HepG2 (cell line): Measurements from ENCODE around the gene BRAP. TPM values are rescaled to one million over a fixed set of nuclear protein-coding genes. Genes with fewer than 3 reads are reported as not detected.

Source experiments
- ATAC-seq: fragments of 200-7000 bp; cut with Tn5 transposase; 3 replicates; pipeline ENCODE4 v1.9.1; 2020; ENCODE audit warnings: mild to moderate bottlenecking, moderate library complexity
- BruUV-seq: library from RNA; stranded (reverse); fragments of 400-500 nt; replicated peaks from 2 replicates; lab custom pipeline; 2021; lab: Mats Ljungman, UMichigan
- CTCF ChIA-PET: fragments of 300-600 bp; formaldehyde crosslinking; extraction: SDS; loops from one replicate; lab custom pipeline; 2021; ENCODE audit warnings: low total read pairs, inconsistent platforms, low intra/inter-chr PET ratio; lab: Yijun Ruan, JAX
- POLR2A ChIA-PET: fragments of 350-600 bp; sonication (Branson Sonifier 250); formaldehyde crosslinking; loops from one replicate; lab custom pipeline; 2020; ENCODE audit warnings: antibody characterized with exemption, inconsistent platforms; lab: Yijun Ruan, JAX
- DNase-seq: peaks from one replicate; pipeline ENCODE4 v3.0.0-alpha.2; 2015; ENCODE audit warnings: low spot score
- FAIRE-seq: peaks from 3 replicates; lab custom pipeline; 2011; peaks lifted over from hg19 to GRCh38; lab: Jason Lieb, UNC
- H2AFZ ChIP-seq: one replicate; pipeline ENCODE4 v1.6.1; 2011; ENCODE audit warnings: low read length, inconsistent platforms
- H3K27ac ChIP-seq: fragments of 300-600 bp; 3 replicates; pipeline ENCODE4 v1.8.0; 2011; ENCODE audit warnings: mixed run types, mild to moderate bottlenecking, mixed read lengths, low read length, inconsistent platforms; ENCODE audit not compliant: insufficient read depth; ENCODE audit errors: extremely low read length
- H3K27me3 ChIP-seq, 2 experiments: fragments of 200-600 bp in 1 of 2; 2 replicates in 1 of 2; 3 replicates in 1 of 2; pipeline versions ENCODE4 v1.6.0 to v1.8.0; 2011; ENCODE audit warnings: low read length in 2 of 2, mild to moderate bottlenecking in 2 of 2, moderate library complexity in 2 of 2, inconsistent platforms in 1 of 2; ENCODE audit not compliant: insufficient read depth in 2 of 2, control insufficient read depth in 1 of 2
- H3K36me3 ChIP-seq, 2 experiments: fragments of 200-600 bp in 1 of 2; replicated peaks in 1 of 2; 2 replicates in 1 of 2; 3 replicates in 1 of 2; pipeline versions ENCODE4 v1.5.1 to v1.8.0; 2011; ENCODE audit warnings: low read length in 2 of 2, inconsistent platforms in 1 of 2; ENCODE audit not compliant: insufficient read depth in 2 of 2, control insufficient read depth in 1 of 2
- H3K4me1 ChIP-seq: 2 replicates; pipeline ENCODE4 v1.5.1; 2012; ENCODE audit warnings: low read length, inconsistent platforms; ENCODE audit not compliant: insufficient read depth
- H3K4me2 ChIP-seq: 2 replicates; pipeline ENCODE4 v1.6.0; 2011; ENCODE audit warnings: low read depth, low read length, inconsistent platforms
- H3K4me3 ChIP-seq, 3 experiments: fragments of 200-600 bp in 1 of 3; sonication (generic), shearing (Covaris generic) in 1 of 3; replicated peaks in 1 of 3; 2 replicates each; pipeline ENCODE4 v1.5.1; 2011 to 2016; ENCODE audit warnings: low read length in 3 of 3, inconsistent platforms in 2 of 3, low read depth in 2 of 3, mild to moderate bottlenecking in 2 of 3, control low read depth in 1 of 3, mixed read lengths in 1 of 3; ENCODE audit not compliant: insufficient read depth in 1 of 3
- H3K79me2 ChIP-seq: one replicate; pipeline ENCODE4 v1.6.1; 2011; ENCODE audit warnings: low read length, inconsistent platforms; ENCODE audit not compliant: insufficient read depth
- H3K9ac ChIP-seq: 2 replicates; pipeline ENCODE4 v1.6.0; 2011; ENCODE audit warnings: mild to moderate bottlenecking, low read depth, low read length, inconsistent platforms; ENCODE audit not compliant: insufficient read depth
- H3K9me3 ChIP-seq: 2 replicates; pipeline ENCODE4 v1.5.1; 2012; ENCODE audit warnings: mild to moderate bottlenecking, low read length
- H4K20me1 ChIP-seq: 2 replicates; pipeline ENCODE4 v1.6.0; 2011; ENCODE audit warnings: inconsistent platforms, mild to moderate bottlenecking, low read length, moderate library complexity; ENCODE audit not compliant: insufficient read depth
- ATF6 ChIP-seq: sonication (generic); formaldehyde crosslinking; conservative IDR thresholded peaks from 2 replicates; pipeline ENCODE4 v1.4.0; 2020; ENCODE audit warnings: missing genetic modification reagents
- HCFC1 ChIP-seq: fragments of 150-350 bp; IDR thresholded peaks from 2 replicates; pipeline ENCODE4 v1.6.1; 2014; ENCODE audit warnings: low read depth, low read length
- KLF16 ChIP-seq, 2 experiments: sonication (generic) in 1 of 2; formaldehyde crosslinking in 1 of 2; IDR thresholded peaks; 2 replicates each; pipeline versions ENCODE4 v1.6.1 to v1.8.0; 2016 to 2023; ENCODE audit warnings: missing genetic modification reagents in 2 of 2, missing compliant biosample characterization in 1 of 2
- ONECUT2 ChIP-seq: sonication (generic); formaldehyde crosslinking; IDR thresholded peaks from 2 replicates; pipeline ENCODE4 v1.4.0; 2020; ENCODE audit warnings: missing genetic modification reagents
- POLR2AphosphoS5 ChIP-seq: IDR thresholded peaks from 2 replicates; pipeline ENCODE4 v1.6.1; 2012; ENCODE audit warnings: low read depth, low read length
- SIX1 ChIP-seq: sonication (generic); formaldehyde crosslinking; IDR thresholded peaks from 2 replicates; pipeline ENCODE4 v1.4.0; 2020; ENCODE audit warnings: missing genetic modification reagents, borderline replicate concordance
- TCF7L2 ChIP-seq: IDR thresholded peaks from 2 replicates; pipeline ENCODE4 v1.6.1; 2011; ENCODE audit warnings: mild to moderate bottlenecking, low read depth, low read length, moderate library complexity
- ZSCAN20 ChIP-seq: sonication (generic); formaldehyde crosslinking; IDR thresholded peaks from 2 replicates; pipeline ENCODE4 v1.4.0; 2020; ENCODE audit warnings: missing genetic modification reagents, mild to moderate bottlenecking, borderline replicate concordance
- WGBS: methylation state at CpG from one replicate; pipeline ENCODE4 v1.1.6; 2017; ENCODE audit warnings: low lambda C conversion rate; 5-methylcytosine and 5-hydroxymethylcytosine counted together
- in situ Hi-C: cut with HindIII; loops from 2 replicates; pipeline ENCODE4 v1.10.0; 2017; ENCODE audit warnings: low pct_unique_long_range_greater_than_20kb; ENCODE audit not compliant: extremely low pct_ligation_motif_present
- intact Hi-C: fragments of 100-400 bp; cut with micrococcal nuclease; formaldehyde crosslinking; loops from one replicate; pipeline ENCODE4 v1.10.0; 2022; ENCODE audit not compliant: unreplicated experiment
- polyA plus RNA-seq, 8 experiments: library from polyadenylated mRNA; depleted of rRNA in 3 of 8; stranded (reverse) in 7 of 8; unstranded in 1 of 8; fragments of >200 nt; fragmentation: Illumina TruSeq in 4 of 8; extraction: Trizol in 4 of 8; gene quantifications; 2 replicates each; pipeline versions ENCODE4 v1.2.1 to v1.2.3, GENCODE V29; 2011 to 2016; ENCODE audit warnings: low read depth in 4 of 8, missing spikeins in 1 of 8, mixed read lengths in 1 of 8; ENCODE audit not compliant: insufficient read depth in 1 of 8
- total RNA-seq, 5 experiments: library from RNA; depleted of rRNA; stranded (reverse); fragments of >200 nt; fragmentation: Illumina TruSeq; extraction: Trizol; gene quantifications; 2 replicates each; pipeline ENCODE4 v1.2.3, GENCODE V29; 2016; ENCODE audit warnings: low read depth in 1 of 5
- TF ChIP-seq, protein P1 (sequence below): sonication (generic); formaldehyde crosslinking; IDR thresholded peaks from 2 replicates; pipeline ENCODE4 v1.5.0; 2020; ENCODE audit warnings: mild to moderate bottlenecking, missing genetic modification reagents, borderline replicate concordance

Gene BRAP
- total and polyA plus RNA-seq, 2 of the 13 experiments (the other 11 are each of a cell fraction or from before 2014, with no cell fraction given) = 8.1 to 15.4 TPM

DNA sequence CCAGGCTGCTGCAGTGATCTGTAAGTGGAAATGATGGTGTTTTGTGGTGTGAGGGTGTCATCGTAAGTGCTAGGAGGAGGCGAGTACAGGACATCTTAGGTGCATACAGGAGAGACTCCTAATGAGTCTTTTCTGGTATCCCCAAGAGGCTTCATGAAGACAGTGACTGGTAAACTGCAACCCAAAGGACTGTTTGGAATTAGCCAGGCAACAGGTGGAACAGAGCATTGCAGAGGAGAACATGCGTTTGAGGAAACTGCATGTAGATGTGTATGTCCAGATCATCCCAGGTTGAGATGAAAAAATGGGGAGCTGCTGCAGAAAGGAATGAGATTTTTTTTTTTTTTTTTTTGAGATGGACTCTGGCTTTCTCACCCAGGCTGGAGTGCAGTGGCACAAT lies 5.5 kb upstream of the BRAP start (continued):
- no peak for TF ChIP-seq ATF6 (CRISPR knock-in tag)
- TF ChIP-seq, protein P1, sequence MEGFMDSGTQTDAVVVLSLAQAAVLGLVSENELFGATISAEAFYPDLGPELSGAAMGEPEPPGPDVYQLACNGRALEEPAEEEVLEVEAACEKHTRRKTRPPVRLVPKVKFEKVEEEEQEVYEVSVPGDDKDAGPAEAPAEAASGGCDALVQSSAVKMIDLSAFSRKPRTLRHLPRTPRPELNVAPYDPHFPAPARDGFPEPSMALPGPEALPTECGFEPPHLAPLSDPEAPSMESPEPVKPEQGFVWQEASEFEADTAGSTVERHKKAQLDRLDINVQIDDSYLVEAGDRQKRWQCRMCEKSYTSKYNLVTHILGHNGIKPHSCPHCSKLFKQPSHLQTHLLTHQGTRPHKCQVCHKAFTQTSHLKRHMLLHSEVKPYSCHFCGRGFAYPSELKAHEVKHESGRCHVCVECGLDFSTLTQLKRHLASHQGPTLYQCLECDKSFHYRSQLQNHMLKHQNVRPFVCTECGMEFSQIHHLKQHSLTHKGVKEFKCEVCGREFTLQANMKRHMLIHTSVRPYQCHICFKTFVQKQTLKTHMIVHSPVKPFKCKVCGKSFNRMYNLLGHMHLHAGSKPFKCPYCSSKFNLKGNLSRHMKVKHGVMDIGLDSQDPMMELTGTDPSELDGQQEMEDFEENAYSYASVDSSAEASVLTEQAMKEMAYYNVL (CRISPR knock-in tag) = no peak
- TF ChIP-seq, all 625 proteins: peak for 0

- Histone ChIP-seq H4K20me1 (no peaks in the 10 kb centered on the region), H3K4me3 (no peak overlapping the region), H3K79me2 (peaks cover 37% of the 10 kb centered on the region), H3K4me2 (no peak overlapping the region), H3K4me1 (peaks cover 26% of the 10 kb centered on the region), H3K9me3 (no peaks in the 10 kb centered on the region), H3K27me3 (peaks cover 0 to 7% of the 10 kb centered on the region in 2 experiments; a peak in 1 of 5 replicates), H3K9ac (no peak overlapping the region), H2AFZ (no peak overlapping the region), H3K27ac (no peak overlapping the region), H3K36me3 (peaks cover 0 to 6% of the 10 kb centered on the region in 2 experiments; a peak in 3 of 5 replicates)
- over 99% methylated on average over 10 of the region's 10 CpGs for WGBS
- FAIRE-seq = no peak
- no peak for ATAC-seq
- no TSS peak for BruUV-seq
- ChIA-PET POLR2A (no interaction called here), CTCF (no interaction called here)
- intact Hi-C loops (loop anchor here (1.0 kb wide), 1 partner anchor 125 kb away; no protein-coding TSS in a partner anchor), in situ Hi-C loops (no loop called here)
- DNase-seq = no peak
- TF ChIP-seq ONECUT2 (CRISPR knock-in tag) (no peak), POLR2AphosphoS5 (no peak), SIX1 (no peak), TCF7L2 (no peak), HCFC1 (no peak), KLF16 (CRISPR knock-in tag; IDR thresholded peaks at IDR 0.05) (no peak), ZSCAN20 (CRISPR knock-in tag) (no peak)
These were observed 2.2 kb upstream of the BRAP start for GRCh38 chr12:111687952-111688351.
